Neural progenitor cell (in vitro differentiated cells): Measurements from ENCODE around the gene AKAP8L.
"Not testable (repeated sequence)": the region's sequence is repeated elsewhere in the genome, so short reads cannot be mapped to it uniquely, and the experiment has no call there.

Experiments used
- EZH2 ChIP-seq: fragments of 200-600 bp; sonication (generic); IDR thresholded peaks from 2 replicates; pipeline ENCODE4 v1.6.1; 2017; ENCODE audit warnings: antibody characterized with exemption, mild to moderate bottlenecking, moderate library complexity
- EZH2phosphoT487 ChIP-seq: fragments of 200-600 bp; sonication (generic); IDR thresholded peaks from 2 replicates; pipeline ENCODE4 v1.6.1; 2017; ENCODE audit warnings: antibody characterized with exemption
- TF ChIP-seq, protein P1 (sequence below): fragments of 200-600 bp; sonication (generic); IDR thresholded peaks from 2 replicates; pipeline ENCODE4 v1.5.1; 2017; ENCODE audit warnings: antibody characterized with exemption, mild to moderate bottlenecking

DNA sequence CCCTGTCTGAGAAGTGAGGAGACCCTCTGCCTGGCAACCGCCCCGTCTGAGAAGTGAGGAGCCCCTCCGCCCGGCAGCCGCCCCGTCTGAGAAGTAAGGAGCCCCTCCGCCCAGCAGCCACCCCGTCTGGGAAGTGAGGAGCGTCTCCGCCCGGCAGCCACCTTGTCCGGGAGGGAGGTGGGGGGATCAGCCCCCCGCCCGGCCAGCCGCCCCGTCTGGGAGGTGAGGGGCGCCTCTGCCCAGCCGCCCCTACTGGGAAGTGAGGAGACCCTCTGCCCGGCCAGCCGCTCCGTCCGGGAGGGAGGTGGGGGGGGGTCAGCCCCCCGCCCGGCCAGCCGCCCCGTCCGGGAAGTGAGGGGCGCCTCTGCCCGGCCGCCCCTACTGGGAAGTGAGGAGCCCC, 55.7 kb downstream of the AKAP8L start:
- TF ChIP-seq EZH2, EZH2phosphoT487: not testable (repeated sequence)
- TF ChIP-seq, protein P1, sequence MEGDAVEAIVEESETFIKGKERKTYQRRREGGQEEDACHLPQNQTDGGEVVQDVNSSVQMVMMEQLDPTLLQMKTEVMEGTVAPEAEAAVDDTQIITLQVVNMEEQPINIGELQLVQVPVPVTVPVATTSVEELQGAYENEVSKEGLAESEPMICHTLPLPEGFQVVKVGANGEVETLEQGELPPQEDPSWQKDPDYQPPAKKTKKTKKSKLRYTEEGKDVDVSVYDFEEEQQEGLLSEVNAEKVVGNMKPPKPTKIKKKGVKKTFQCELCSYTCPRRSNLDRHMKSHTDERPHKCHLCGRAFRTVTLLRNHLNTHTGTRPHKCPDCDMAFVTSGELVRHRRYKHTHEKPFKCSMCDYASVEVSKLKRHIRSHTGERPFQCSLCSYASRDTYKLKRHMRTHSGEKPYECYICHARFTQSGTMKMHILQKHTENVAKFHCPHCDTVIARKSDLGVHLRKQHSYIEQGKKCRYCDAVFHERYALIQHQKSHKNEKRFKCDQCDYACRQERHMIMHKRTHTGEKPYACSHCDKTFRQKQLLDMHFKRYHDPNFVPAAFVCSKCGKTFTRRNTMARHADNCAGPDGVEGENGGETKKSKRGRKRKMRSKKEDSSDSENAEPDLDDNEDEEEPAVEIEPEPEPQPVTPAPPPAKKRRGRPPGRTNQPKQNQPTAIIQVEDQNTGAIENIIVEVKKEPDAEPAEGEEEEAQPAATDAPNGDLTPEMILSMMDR, result not testable (repeated sequence)
